GM18907 (cell line): ENCODE data around the gene BIRC7.

Experiments
- ATAC-seq: cut with Tn5 transposase; IDR thresholded peaks from one replicate; pipeline ENCODE4 v1.9.1; 2021; ENCODE audit warnings: mild to moderate bottlenecking, moderate library complexity; ENCODE audit not compliant: unreplicated experiment

Gene BIRC7

GRCh38 chr20:63262836-63263235 lies 27.1 kb downstream of the BIRC7 start:
- no peak for ATAC-seq

- no peak for ATAC-seq
Observed at GRCh38 chr20:63264000-63264399, 28.3 kb downstream of the BIRC7 start.

- ATAC-seq: no peak
Observed at GRCh38 chr20:63264519-63264918, 28.8 kb downstream of the BIRC7 start.

- no peak for ATAC-seq
Observed at GRCh38 chr20:63265891-63266515, 30.3 kb downstream of the BIRC7 start.

GRCh38 chr20:63267691-63268090 lies 32.0 kb downstream of the BIRC7 start:
- no peak for ATAC-seq

GRCh38 chr20:63268256-63268655 lies 32.6 kb downstream of the BIRC7 start:
- no peak for ATAC-seq

- no peak for ATAC-seq
Observed at GRCh38 chr20:63268671-63269439, 33.1 kb downstream of the BIRC7 start.

GRCh38 chr20:63269724-63270123 lies 34.0 kb downstream of the BIRC7 start:
- no peak for ATAC-seq

- no peak for ATAC-seq
Observed at GRCh38 chr20:63270606-63271325, 35.1 kb downstream of the BIRC7 start.

- ATAC-seq: peak; percentile 82
Observed at GRCh38 chr20:63272105-63273058, 36.7 kb downstream of the BIRC7 start, which contains the start of gene ARFGAP1. Gene ARFGAP1, plus strand, starts transcription at chr20:63272813. Its CDS starts 2,768 bp downstream, at chr20:63275581.

GRCh38 chr20:63273059-63273579 lies 37.4 kb downstream of the BIRC7 start:
- no peak for ATAC-seq

GRCh38 chr20:63273635-63274380 lies 38.1 kb downstream of the BIRC7 start:
- no peak for ATAC-seq

GRCh38 chr20:63274381-63275228 lies 38.9 kb downstream of the BIRC7 start:
- ATAC-seq: no peak

GRCh38 chr20:63275825-63276224 lies 40.1 kb downstream of the BIRC7 start:
- no peak for ATAC-seq

- no peak for ATAC-seq
Observed at GRCh38 chr20:63276956-63277355, 41.3 kb downstream of the BIRC7 start.

- no peak for ATAC-seq
Observed at GRCh38 chr20:63277466-63278272, 42.0 kb downstream of the BIRC7 start.

- no peak for ATAC-seq
Observed at GRCh38 chr20:63278661-63279060, 43.0 kb downstream of the BIRC7 start.

- ATAC-seq: no peak
Observed at GRCh38 chr20:63279931-63280330, 44.2 kb downstream of the BIRC7 start.
